H1 (cell line): ENCODE data around the gene PIP5K1C. TPM values are rescaled to one million over a fixed set of nuclear protein-coding genes. Genes with fewer than 3 reads are reported as not detected.

Experiments used
- BCL11A ChIP-seq, 2 experiments: IDR thresholded peaks; one replicate each; pipeline ENCODE4 v1.6.1; 2011; ENCODE audit warnings: low read depth in 2 of 2, low read length in 2 of 2, mild to moderate bottlenecking in 2 of 2
- CHD2 ChIP-seq: IDR thresholded peaks from 2 replicates; pipeline ENCODE4 v1.6.1; 2012; ENCODE audit warnings: low read length, improper control_type of control experiment
- CHD7 ChIP-seq: fragments of 300-600 bp; sonication (generic); IDR thresholded peaks from 2 replicates; pipeline ENCODE4 v1.7.1; 2012; ENCODE audit warnings: low read length, moderate library complexity, mild to moderate bottlenecking, inconsistent platforms; ENCODE audit not compliant: insufficient replicate concordance
- FOSL1 ChIP-seq: IDR thresholded peaks from 2 replicates; pipeline ENCODE4 v1.6.1; 2011; ENCODE audit warnings: mild to moderate bottlenecking, low read depth, low read length, moderate library complexity; ENCODE audit not compliant: insufficient read depth
- GABPA ChIP-seq: IDR thresholded peaks from 2 replicates; pipeline ENCODE4 v1.6.1; 2011; ENCODE audit warnings: mild to moderate bottlenecking, low read length, moderate library complexity, borderline replicate concordance; ENCODE audit not compliant: insufficient read depth
- HDAC2 ChIP-seq, 2 experiments: fragments of 300-600 bp in 1 of 2; sonication (generic) in 1 of 2; IDR thresholded peaks; 2 replicates each; pipeline ENCODE4 v1.6.1; 2011 to 2012; ENCODE audit warnings: low read depth in 2 of 2, low read length in 2 of 2, mild to moderate bottlenecking in 2 of 2, moderate library complexity in 2 of 2, borderline replicate concordance in 1 of 2, inconsistent platforms in 1 of 2
- HDAC6 ChIP-seq: IDR thresholded peaks from one replicate; pipeline ENCODE4 v1.7.1; 2012; ENCODE audit warnings: low read depth, mild to moderate bottlenecking, inconsistent platforms, low read length, moderate library complexity
- KDM1A ChIP-seq: fragments of 200-600, 300-600 bp; sonication (generic); IDR thresholded peaks from 2 replicates; pipeline ENCODE4 v1.7.1; 2016; ENCODE audit warnings: mild to moderate bottlenecking, low read length, borderline replicate concordance
- NANOG ChIP-seq: IDR thresholded peaks from 2 replicates; pipeline ENCODE4 v1.6.1; 2011; ENCODE audit warnings: low read length, low read depth, mild to moderate bottlenecking, inconsistent platforms; ENCODE audit not compliant: insufficient read depth, poor library complexity, severe bottlenecking
- POLR2AphosphoS5 ChIP-seq: IDR thresholded peaks from 2 replicates; pipeline ENCODE4 v1.6.1; 2011; ENCODE audit warnings: low read depth, low read length
- SIX5 ChIP-seq: IDR thresholded peaks from 2 replicates; pipeline ENCODE4 v1.6.1; 2011; ENCODE audit warnings: mild to moderate bottlenecking, low read depth, low read length
- YY1 ChIP-seq: IDR thresholded peaks from 2 replicates; pipeline ENCODE4 v1.6.1; 2011; ENCODE audit warnings: low read depth, mild to moderate bottlenecking, low read length
- polyA plus RNA-seq, 7 experiments: library from polyadenylated mRNA; depleted of rRNA in 3 of 7; stranded (reverse) in 5 of 7; unstranded in 2 of 7; fragments of >200 nt in 5 of 7; fragments of 200-250 nt in 2 of 7; gene quantifications; 1 replicate in 5 of 7; 2 replicates in 1 of 7; 4 replicates in 1 of 7; pipeline versions ENCODE4 v1.2.1 to v1.2.3, GENCODE V29; 2011 to 2013; ENCODE audit warnings: missing spikeins in 2 of 7, mixed read lengths in 2 of 7
- total RNA-seq: library from RNA; stranded (reverse); fragmentation: NEBNext Ultra II Directional; extraction: Animal tissue kit (Norgen Biotek cat#: 25700); gene quantifications from 2 replicates; pipeline ENCODE4 v1.2.1, GENCODE V29; 2021

Gene PIP5K1C
- total and polyA plus RNA-seq, 2 of the 8 experiments (the other 6 are each of a cell fraction or from before 2014, with no cell fraction given), result 10.6 to 32.9 TPM

DNA sequence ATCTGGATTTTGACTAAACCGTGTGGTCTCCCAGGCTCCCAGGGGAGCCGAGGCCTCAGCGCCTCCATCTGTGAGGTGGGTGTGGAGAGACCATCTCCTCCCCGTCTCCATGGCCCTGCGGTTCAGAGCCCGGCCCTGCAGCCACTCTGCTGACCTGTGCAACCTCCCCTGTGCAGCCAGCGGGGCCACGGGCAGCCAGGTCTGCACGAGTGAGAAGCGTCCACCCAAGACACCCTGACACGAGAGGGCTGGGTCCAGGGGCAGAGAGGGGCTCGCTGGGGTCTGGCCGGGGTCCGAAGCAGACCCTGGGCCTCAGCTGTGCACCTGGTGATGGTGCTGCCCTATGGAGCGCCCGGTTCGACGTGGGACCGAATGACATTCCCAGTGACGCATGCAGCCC is 63.3 kb downstream of the PIP5K1C start (continued):
- TF ChIP-seq CHD7 (no peak), NANOG (no peak), HDAC2 (IDR thresholded peaks at IDR 0.05; ENCODE audit: borderline replicate concordance in 1 of 2, low read depth in 2 of 2, low read length in 2 of 2) (no peak), FOSL1 (no peak), BCL11A (IDR thresholded peaks at IDR 0.05; ENCODE audit: low read depth in 2 of 2, low read length in 2 of 2) (no peak), KDM1A (no peak), SIX5 (no peak), GABPA (no peak), YY1 (no peak), CHD2 (no peak), HDAC6 (no peak), POLR2AphosphoS5 (no peak)
